NAMALWA (cell line): ENCODE measurements around the gene CDH18.
"Not testable (repeated sequence)": the region's sequence is repeated elsewhere in the genome, so short reads cannot be mapped to it uniquely, and the experiment has no call there.

ENCODE experiments used
- DNase-seq: peaks from one replicate; pipeline ENCODE4 v3.0.0-alpha.2; 2015; ENCODE audit warnings: low spot score

Gene CDH18

GRCh38 chr5:19859020-19859419 lies 129.0 kb downstream of the CDH18 start:
- no peak for DNase-seq

GRCh38 chr5:19855931-19856330 lies 132.1 kb downstream of the CDH18 start:
- no peak for DNase-seq

- DNase-seq, result no peak
These were observed 132.5 kb downstream of the CDH18 start for GRCh38 chr5:19855453-19855852.

- DNase-seq, result no peak
These were observed 133.0 kb downstream of the CDH18 start for GRCh38 chr5:19855031-19855430.

GRCh38 chr5:19853616-19854240 lies 134.3 kb downstream of the CDH18 start:
- DNase-seq, result no peak

GRCh38 chr5:19837536-19838174 lies 150.3 kb downstream of the CDH18 start:
- no peak for DNase-seq

GRCh38 chr5:19835442-19835841 lies 152.6 kb downstream of the CDH18 start:
- DNase-seq, result no peak

- not testable (repeated sequence) for DNase-seq
These were observed 175.3 kb downstream of the CDH18 start for GRCh38 chr5:19812720-19813119.

- no peak for DNase-seq
These were observed 181.2 kb downstream of the CDH18 start for GRCh38 chr5:19806756-19807155.

GRCh38 chr5:19802686-19803085 lies 185.3 kb downstream of the CDH18 start:
- DNase-seq, result no peak

- no peak for DNase-seq
These were observed 192.8 kb downstream of the CDH18 start for GRCh38 chr5:19795218-19795617.

GRCh38 chr5:19790829-19791466 lies 197.1 kb downstream of the CDH18 start:
- no peak for DNase-seq

GRCh38 chr5:19782566-19782965 lies 205.4 kb downstream of the CDH18 start:
- DNase-seq, result no peak

- no peak for DNase-seq
These were observed 210.6 kb downstream of the CDH18 start for GRCh38 chr5:19777363-19777762.

GRCh38 chr5:19776886-19777285 lies 211.1 kb downstream of the CDH18 start:
- not testable (repeated sequence) for DNase-seq

GRCh38 chr5:19771174-19771835 lies 216.7 kb downstream of the CDH18 start:
- DNase-seq, result no peak

- DNase-seq, result no peak
These were observed 217.6 kb downstream of the CDH18 start for GRCh38 chr5:19770396-19770795.

- no peak for DNase-seq
These were observed 220.0 kb downstream of the CDH18 start for GRCh38 chr5:19767987-19768386.

GRCh38 chr5:19753579-19753978 lies 234.4 kb downstream of the CDH18 start:
- no peak for DNase-seq

GRCh38 chr5:19751326-19751725 lies 236.7 kb downstream of the CDH18 start:
- no peak for DNase-seq

GRCh38 chr5:19745247-19745646 lies 242.8 kb downstream of the CDH18 start:
- DNase-seq, result no peak

GRCh38 chr5:19739671-19740070 lies 248.3 kb downstream of the CDH18 start:
- no peak for DNase-seq

GRCh38 chr5:19734776-19735175 lies 253.2 kb downstream of the CDH18 start:
- DNase-seq, result no peak
